Inferior parietal cortex (tissue), 1 donor: ENCODE results near the gene BTF3L4.
A peak's percentile ranks its signal among the peaks of the same experiment; 100 is the strongest.

Experiments used
- DNase-seq: peaks from one replicate; pipeline ENCODE4 v3.0.0-alpha.2; 2016; ENCODE audit errors: extremely low spot score

BTF3L4 gene

DNA sequence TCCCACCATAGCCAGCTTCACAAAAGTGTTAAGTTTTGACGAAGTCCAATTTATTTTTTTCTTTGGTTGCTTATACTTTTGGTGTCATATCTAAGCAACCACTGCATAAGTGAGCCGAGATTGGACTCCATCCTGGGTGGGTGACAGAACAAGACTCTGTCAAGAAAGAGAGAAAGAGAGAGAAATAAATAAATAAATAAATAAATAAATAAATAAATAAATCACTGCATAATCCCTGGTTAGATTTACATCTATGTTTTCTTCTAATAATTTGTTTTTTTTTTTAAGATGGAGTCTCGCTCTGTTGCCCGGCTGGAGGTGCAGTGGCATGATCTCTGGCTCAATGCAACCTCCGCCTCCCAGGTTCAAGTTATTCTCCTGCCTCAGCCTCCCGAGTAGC is 67.5 kb downstream of the BTF3L4 start:
- no peak for DNase-seq

DNA sequence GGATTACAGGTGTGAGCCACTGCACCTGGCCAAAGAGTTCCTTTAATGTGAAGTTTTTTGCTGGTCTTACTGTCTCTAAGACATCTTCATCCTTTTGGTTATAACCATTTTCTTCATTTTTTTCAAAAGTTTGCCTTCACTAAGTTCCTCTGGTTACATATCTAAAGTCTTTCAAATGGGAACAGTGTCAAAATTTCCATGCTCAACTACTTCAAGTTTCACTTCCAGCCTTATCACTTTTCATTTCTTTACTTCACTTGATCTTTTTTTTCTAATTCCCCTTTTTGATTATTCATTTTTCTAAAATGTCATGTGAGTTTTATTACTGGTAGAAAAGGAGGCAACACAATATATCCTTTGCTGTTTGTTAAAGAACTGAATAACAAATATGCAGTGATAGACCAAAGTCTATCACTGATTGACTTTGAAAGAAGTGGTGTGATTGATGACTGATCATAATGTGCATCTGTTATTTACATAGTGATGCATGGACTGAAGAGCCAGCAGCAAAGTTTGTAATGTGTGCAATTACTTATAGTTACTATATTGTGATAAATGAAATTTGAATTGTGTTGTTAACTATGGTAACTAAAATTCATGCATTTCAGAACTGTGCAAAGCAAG is 69.8 kb downstream of the BTF3L4 start:
- no peak for DNase-seq

DNA sequence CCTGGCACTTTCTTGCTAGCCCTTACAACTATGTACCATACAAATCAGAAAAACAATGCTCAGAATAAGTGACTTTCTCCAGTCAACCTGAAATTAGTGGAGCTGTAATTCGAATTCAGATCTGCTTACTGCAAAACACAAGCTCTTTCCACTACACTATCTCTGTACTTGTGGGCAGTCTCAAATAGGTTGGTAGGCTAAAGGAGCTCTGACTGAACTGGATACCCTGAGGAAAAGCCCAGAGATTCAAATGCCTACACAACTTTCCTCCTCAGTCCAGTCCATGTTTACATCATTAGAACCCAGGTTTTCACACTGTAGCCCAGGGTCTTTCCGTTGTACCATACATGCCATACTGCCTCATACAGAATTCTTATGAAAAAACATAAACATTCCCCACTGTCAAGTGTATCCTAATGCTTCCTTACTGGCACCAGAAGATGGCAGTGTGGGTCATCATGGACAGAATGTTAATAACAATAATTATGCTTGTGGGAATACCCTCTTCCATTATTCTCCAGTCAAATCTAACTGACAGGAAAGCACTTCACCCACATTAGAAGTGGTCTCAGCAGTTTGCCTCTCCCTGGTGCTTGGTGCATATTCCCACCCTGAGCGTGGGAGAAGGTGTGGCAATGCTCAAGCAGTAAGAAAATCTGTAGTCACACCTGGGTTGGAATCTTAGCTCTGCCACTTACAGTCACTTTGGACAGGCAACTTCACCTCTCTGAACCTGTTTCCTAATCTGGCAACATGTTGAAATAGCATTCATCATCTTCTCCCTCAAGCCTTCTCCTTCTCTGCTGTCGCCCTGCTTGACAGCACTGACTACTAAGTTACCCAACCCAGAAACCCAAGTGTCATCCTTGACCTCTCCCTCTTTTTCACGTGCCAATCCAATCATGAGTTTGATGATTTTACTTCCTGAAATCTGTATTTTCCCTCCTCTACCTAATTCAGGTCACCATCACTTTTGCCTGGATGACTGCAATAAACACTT is 71.4 kb downstream of the BTF3L4 start:
- DNase-seq = peak; percentile 68

DNA sequence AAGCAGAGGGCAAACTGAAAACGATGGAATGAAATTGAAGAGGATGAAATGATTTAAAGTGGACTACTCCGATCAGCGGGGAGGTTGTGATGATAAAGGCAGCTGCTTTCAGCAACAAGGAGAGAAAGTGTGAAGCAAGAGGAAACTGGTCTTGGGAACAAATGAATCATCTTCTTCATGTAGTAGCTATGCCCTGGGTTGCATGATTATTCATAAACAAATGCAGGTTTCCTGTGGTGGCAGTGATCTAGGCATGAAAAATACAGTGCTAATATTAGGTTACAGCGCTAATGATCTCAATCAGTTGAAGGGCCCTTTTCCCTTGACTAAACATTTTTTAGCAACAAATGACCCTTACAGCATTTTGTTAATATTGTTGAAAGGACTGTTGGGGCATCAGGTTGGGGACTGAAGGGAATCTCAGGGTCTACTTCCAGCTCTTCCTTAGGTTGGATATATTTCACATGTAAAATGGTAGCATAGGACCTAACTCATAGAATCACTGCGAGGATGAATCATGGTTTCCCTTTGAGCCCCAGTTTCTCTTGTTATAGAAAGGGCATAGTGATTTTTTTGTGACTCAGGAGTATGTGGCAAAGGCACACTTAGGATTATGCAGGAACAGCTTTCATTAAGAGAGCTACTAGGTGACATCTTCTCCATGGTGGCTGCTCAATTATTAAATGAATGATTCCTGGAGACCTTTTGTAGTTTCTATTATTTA is 83.9 kb downstream of the BTF3L4 start:
- no peak for DNase-seq
